HG02970 (cell line): ENCODE measurements around the gene GRAPL.
"Not testable (repeated sequence)": the region's sequence is repeated elsewhere in the genome, so short reads cannot be mapped to it uniquely, and the experiment has no call there.

Experiments used
- ATAC-seq: cut with Tn5 transposase; IDR thresholded peaks from one replicate; pipeline ENCODE4 v1.9.1; 2021; ENCODE audit warnings: mild to moderate bottlenecking, moderate library complexity, moderate number of reproducible peaks; ENCODE audit not compliant: unreplicated experiment, low FRiP score

GRAPL gene

GRCh38 chr17:19136138-19136537, 8.7 kb downstream of the GRAPL start:
- ATAC-seq = not testable (repeated sequence)

GRCh38 chr17:19136605-19137004, 9.2 kb downstream of the GRAPL start:
- ATAC-seq = not testable (repeated sequence)

GRCh38 chr17:19137959-19138358, 10.6 kb downstream of the GRAPL start:
- ATAC-seq = not testable (repeated sequence)

GRCh38 chr17:19141366-19142155, 14.2 kb downstream of the GRAPL start:
- not testable (repeated sequence) for ATAC-seq

- not testable (repeated sequence) for ATAC-seq
Observed at GRCh38 chr17:19142419-19142818, 15.0 kb downstream of the GRAPL start.

GRCh38 chr17:19143097-19143777, 15.8 kb downstream of the GRAPL start:
- not testable (repeated sequence) for ATAC-seq

- not testable (repeated sequence) for ATAC-seq
Observed at GRCh38 chr17:19144373-19144772, 17.0 kb downstream of the GRAPL start.

GRCh38 chr17:19145471-19145870, 18.1 kb downstream of the GRAPL start:
- ATAC-seq = not testable (repeated sequence)

GRCh38 chr17:19150678-19151615, 23.6 kb downstream of the GRAPL start:
- not testable (repeated sequence) for ATAC-seq

GRCh38 chr17:19157628-19158027, 30.2 kb downstream of the GRAPL start:
- ATAC-seq = not testable (repeated sequence)

- ATAC-seq = not testable (repeated sequence)
Observed at GRCh38 chr17:19158478-19158877, 31.1 kb downstream of the GRAPL start.

GRCh38 chr17:19158938-19159337, 31.5 kb downstream of the GRAPL start:
- not testable (repeated sequence) for ATAC-seq

- not testable (repeated sequence) for ATAC-seq
Observed at GRCh38 chr17:19161308-19162107, 34.1 kb downstream of the GRAPL start.

- not testable (repeated sequence) for ATAC-seq
Observed at GRCh38 chr17:19162384-19163216, 35.2 kb downstream of the GRAPL start.

GRCh38 chr17:19174422-19174821, 47.0 kb downstream of the GRAPL start:
- ATAC-seq = not testable (repeated sequence)

- ATAC-seq = not testable (repeated sequence)
Observed at GRCh38 chr17:19175410-19175809, 48.0 kb downstream of the GRAPL start.

- ATAC-seq = peak; percentile 78
Observed at GRCh38 chr17:19181040-19181875, 53.9 kb downstream of the GRAPL start.
